Tibial nerve (tissue), 4 donors: ENCODE data around the gene PFDN2. TPM values are rescaled to one million over a fixed set of nuclear protein-coding genes. Genes with fewer than 3 reads are reported as not detected.

Experiments used
- DNase-seq, 2 donors: peaks; one replicate each; pipeline ENCODE4 v3.0.0-alpha.2; 2019; ENCODE audit warnings: low spot score in 2 of 2
- H3K27ac ChIP-seq, 4 donors: fragments of 200-600 bp; sonication (generic) in 3 of 4; one replicate each; pipeline ENCODE4 v1.5.1; 2017 to 2019; ENCODE audit warnings: mild to moderate bottlenecking in 1 of 4
- H3K27me3 ChIP-seq, 2 donors: fragments of 200-600 bp; sonication (generic) in 1 of 2; one replicate each; pipeline versions ENCODE4 v1.5.1 to v1.6.0; 2017 to 2019
- H3K36me3 ChIP-seq, 3 donors: fragments of 200-600 bp; sonication (generic); one replicate each; pipeline ENCODE4 v1.5.1; 2018 to 2019
- H3K4me1 ChIP-seq, 4 donors: fragments of 200-600 bp; sonication (generic) in 3 of 4; one replicate each; pipeline ENCODE4 v1.5.1; 2017 to 2019
- H3K4me3 ChIP-seq, 4 donors: fragments of 200-600 bp; sonication (generic) in 3 of 4; one replicate each; pipeline ENCODE4 v1.5.1; 2017 to 2019; ENCODE audit warnings: mild to moderate bottlenecking in 1 of 4, moderate library complexity in 1 of 4
- H3K9me3 ChIP-seq, 4 donors: fragments of 200-600 bp; sonication (generic) in 3 of 4; one replicate each; pipeline ENCODE4 v1.5.1; 2017 to 2019
- CTCF ChIP-seq, 5 experiments: fragments of 200-600 bp in 3 of 5; fragments of 450-650 bp in 2 of 5; sonication (generic) in 3 of 5; IDR thresholded peaks; one replicate each; pipeline ENCODE4 v1.5.1; 2016 to 2019; ENCODE audit warnings: antibody characterized with exemption in 5 of 5, mild to moderate bottlenecking in 3 of 5, moderate library complexity in 2 of 5
- EP300 ChIP-seq, 2 donors: sonication (generic); formaldehyde crosslinking; IDR thresholded peaks; one replicate each; pipeline ENCODE4 v1.6.1; 2017; ENCODE audit warnings: antibody characterized with exemption in 2 of 2, mild to moderate bottlenecking in 1 of 2
- POLR2A ChIP-seq, 2 donors: fragments of 450-650 bp; IDR thresholded peaks; one replicate each; pipeline ENCODE4 v1.6.1; 2017; ENCODE audit warnings: antibody characterized with exemption in 2 of 2, mild to moderate bottlenecking in 2 of 2, moderate library complexity in 2 of 2
- WGBS, 2 donors: methylation state at CpG; one replicate each; pipeline ENCODE4 v1.1.5; 2018; 5-methylcytosine and 5-hydroxymethylcytosine counted together
- total RNA-seq, 4 donors: library from RNA; depleted of rRNA; stranded (reverse); fragments of >200 nt; gene quantifications; one replicate each; pipeline ENCODE4 v1.1.0, GENCODE V29; 2016

The PFDN2 gene
- total RNA-seq, 4 donors from 2014 or later: 12.0 to 41.7 (median 39.8) TPM

GRCh38 chr1:161114556-161114955, 3.3 kb downstream of the PFDN2 start:
- TF ChIP-seq CTCF (IDR thresholded peaks at IDR 0.05) (no peak), EP300 (IDR thresholded peaks at IDR 0.05) (no peak), POLR2A (IDR thresholded peaks at IDR 0.05) (no peak)
- 52 to 57% methylated on average over 2 of the region's 2 CpGs for WGBS, 2 donors
- no peak overlapping the region for H3K4me3 ChIP-seq
- H3K27me3 ChIP-seq: no peaks in the 10 kb centered on the region
- no peak overlapping the region for H3K27ac ChIP-seq
- H3K9me3 ChIP-seq: no peaks in the 10 kb centered on the region
- peaks cover 0 to 10% (median 0%) of the 10 kb centered on the region in 3 donors for H3K36me3 ChIP-seq
- no peak for DNase-seq
- peaks cover 0 to 61% (median 30%) of the 10 kb centered on the region in 4 donors for H3K4me1 ChIP-seq

DNA sequence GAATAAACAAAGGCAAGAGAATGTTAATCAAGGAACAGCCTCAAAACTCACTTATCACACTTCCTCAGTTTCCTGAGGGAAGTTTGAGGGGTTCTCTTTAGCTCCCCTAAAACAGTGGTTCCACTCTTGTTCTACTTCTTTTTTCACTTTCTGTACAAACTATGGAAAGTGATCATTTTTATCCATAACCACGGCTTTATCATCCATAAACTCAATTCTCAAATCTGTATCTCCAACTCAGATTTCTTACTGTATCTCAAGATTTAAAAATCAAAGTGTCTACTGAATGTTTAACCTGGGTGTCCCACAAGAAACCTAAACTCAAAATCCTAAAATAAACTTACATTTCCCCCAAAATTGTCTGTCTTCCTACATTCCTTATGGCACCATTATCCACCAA, 3.9 kb downstream of the PFDN2 start:
- 74 to 82% methylated on average over 1 of the region's 1 CpG for WGBS, 2 donors
- TF ChIP-seq CTCF (IDR thresholded peaks at IDR 0.05): no peak
- no peak for TF ChIP-seq POLR2A (IDR thresholded peaks at IDR 0.05)
- no peak for TF ChIP-seq EP300 (IDR thresholded peaks at IDR 0.05)
- peaks cover 0 to 12% (median 0%) of the 10 kb centered on the region in 3 donors for H3K36me3 ChIP-seq

DNA sequence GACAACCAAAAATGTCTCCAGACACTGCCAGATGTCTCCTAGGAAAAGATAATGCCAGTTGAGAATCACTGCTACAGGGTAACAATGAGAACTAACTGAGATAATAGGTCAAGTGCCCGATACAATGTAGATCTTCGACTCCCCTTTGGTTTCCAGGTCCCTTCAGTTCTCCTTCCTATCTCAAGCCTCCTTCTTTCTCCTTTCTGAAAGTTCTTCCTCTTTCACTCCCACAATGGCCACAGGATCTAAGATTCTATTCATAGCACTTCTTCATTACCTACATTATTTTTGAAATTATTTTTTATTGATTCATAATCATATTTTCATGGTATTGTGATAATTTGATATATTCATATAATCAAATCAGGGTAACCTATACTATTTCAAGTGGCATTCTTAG, 6.3 kb downstream of the PFDN2 start:
- no peak overlapping the region for H3K27ac ChIP-seq
- no peak for DNase-seq
- H3K4me3 ChIP-seq: no peak overlapping the region
- WGBS, 2 donors: 82 to 87% methylated on average over 2 of the region's 2 CpGs
- H3K27me3 ChIP-seq: no peaks in the 10 kb centered on the region
- peaks cover 0 to 12% (median 0%) of the 10 kb centered on the region in 3 donors for H3K36me3 ChIP-seq
- H3K4me1 ChIP-seq: peaks cover 0 to 42% (median 10%) of the 10 kb centered on the region in 4 donors
- TF ChIP-seq EP300 (IDR thresholded peaks at IDR 0.05) (no peak), POLR2A (IDR thresholded peaks at IDR 0.05) (no peak), CTCF (IDR thresholded peaks at IDR 0.05) (no peak)
- H3K9me3 ChIP-seq: no peaks in the 10 kb centered on the region

More for the DNA sequence above, 3.9 kb downstream of the PFDN2 start:
- Histone ChIP-seq H3K9me3 (no peaks in the 10 kb centered on the region), H3K27ac (no peak overlapping the region), H3K27me3 (no peaks in the 10 kb centered on the region), H3K4me1 (peaks cover 0 to 55% (median 24%) of the 10 kb centered on the region in 4 donors), H3K4me3 (no peak overlapping the region)
- no peak for DNase-seq

DNA sequence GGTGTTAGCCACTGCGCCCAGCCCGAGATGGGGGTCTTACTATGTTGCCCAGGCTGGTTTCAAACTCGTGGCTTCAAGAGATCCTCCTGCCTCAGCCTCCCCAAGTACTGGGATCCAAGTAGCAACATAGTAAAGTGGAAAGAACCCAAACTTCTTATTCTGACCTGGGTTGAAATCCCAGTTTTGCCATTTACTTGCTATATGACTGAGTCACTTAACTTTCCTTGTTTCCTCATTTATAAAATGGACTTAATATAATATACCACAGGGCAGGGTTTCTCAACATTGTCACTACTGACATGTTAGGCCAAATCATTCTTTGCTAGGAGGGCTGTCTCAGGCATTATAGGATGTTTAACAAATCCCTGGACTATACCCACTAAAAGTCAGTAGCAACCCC, 6.7 kb downstream of the PFDN2 start:
- H3K4me1 ChIP-seq: peaks cover 0 to 38% (median 6%) of the 10 kb centered on the region in 4 donors
- H3K9me3 ChIP-seq: no peaks in the 10 kb centered on the region
- 88 to 92% methylated on average over 3 of the region's 3 CpGs for WGBS, 2 donors
- TF ChIP-seq POLR2A (IDR thresholded peaks at IDR 0.05): no peak
- no peak for TF ChIP-seq CTCF (IDR thresholded peaks at IDR 0.05)
- TF ChIP-seq EP300 (IDR thresholded peaks at IDR 0.05): no peak
- no peaks in the 10 kb centered on the region for H3K27me3 ChIP-seq
- peaks cover 0 to 12% (median 0%) of the 10 kb centered on the region in 3 donors for H3K36me3 ChIP-seq
- H3K4me3 ChIP-seq: no peak overlapping the region
- H3K27ac ChIP-seq: no peak overlapping the region
- no peak for DNase-seq

- Histone ChIP-seq H3K27me3 (no peaks in the 10 kb centered on the region), H3K27ac (no peak overlapping the region), H3K4me3 (no peak overlapping the region), H3K36me3 (peaks cover 0 to 23% (median 4%) of the 10 kb centered on the region in 3 donors), H3K9me3 (no peaks in the 10 kb centered on the region), H3K4me1 (no peaks in the 10 kb centered on the region)
- DNase-seq: no peak
- TF ChIP-seq CTCF (IDR thresholded peaks at IDR 0.05) (no peak), EP300 (IDR thresholded peaks at IDR 0.05) (no peak), POLR2A (IDR thresholded peaks at IDR 0.05) (no peak)
- WGBS, 2 donors: 95 to 97% methylated on average over 1 of the region's 1 CpG
Measured at GRCh38 chr1:161106431-161106830, 11.4 kb downstream of the PFDN2 start.
